H1 (cell line): ENCODE measurements around the gene MEIOSIN. TPM values are rescaled to one million over a fixed set of nuclear protein-coding genes. Genes with fewer than 3 reads are reported as not detected.

Experiments
- GTF2F1 ChIP-seq: IDR thresholded peaks from 2 replicates; pipeline ENCODE4 v1.6.1; 2012; ENCODE audit warnings: low read depth, low read length, improper control_type of control experiment, borderline replicate concordance
- HDAC6 ChIP-seq: IDR thresholded peaks from one replicate; pipeline ENCODE4 v1.7.1; 2012; ENCODE audit warnings: low read depth, mild to moderate bottlenecking, inconsistent platforms, low read length, moderate library complexity
- JUND ChIP-seq: IDR thresholded peaks from 2 replicates; pipeline ENCODE4 v1.6.1; 2011; ENCODE audit warnings: mild to moderate bottlenecking, improper control_type of control experiment, low read length
- KDM1A ChIP-seq: fragments of 200-600, 300-600 bp; sonication (generic); IDR thresholded peaks from 2 replicates; pipeline ENCODE4 v1.7.1; 2016; ENCODE audit warnings: mild to moderate bottlenecking, low read length, borderline replicate concordance
- polyA plus RNA-seq, 7 experiments: library from polyadenylated mRNA; depleted of rRNA in 3 of 7; stranded (reverse) in 5 of 7; unstranded in 2 of 7; fragments of >200 nt in 5 of 7; fragments of 200-250 nt in 2 of 7; gene quantifications; 1 replicate in 5 of 7; 2 replicates in 1 of 7; 4 replicates in 1 of 7; pipeline versions ENCODE4 v1.2.1 to v1.2.3, GENCODE V29; 2011 to 2013; ENCODE audit warnings: missing spikeins in 2 of 7, mixed read lengths in 2 of 7
- total RNA-seq: library from RNA; stranded (reverse); fragmentation: NEBNext Ultra II Directional; extraction: Animal tissue kit (Norgen Biotek cat#: 25700); gene quantifications from 2 replicates; pipeline ENCODE4 v1.2.1, GENCODE V29; 2021

MEIOSIN gene
- total and polyA plus RNA-seq, 2 of the 8 experiments (the other 6 are each of a cell fraction or from before 2014, with no cell fraction given), result 0.11 TPM; not detected in 1

GRCh38 chr19:45786533-45786894 is 53.3 kb downstream of the MEIOSIN start (continued):
- TF ChIP-seq HDAC6 (no peak), KDM1A (no peak), JUND (no peak), GTF2F1 (no peak)
